WTC11 (cell line): ENCODE measurements around the gene DENND5A. TPM values are rescaled to one million over a fixed set of nuclear protein-coding genes. Genes with fewer than 3 reads are reported as not detected.

ENCODE experiments used
- ATAC-seq: fragments of 200-7000 bp; cut with Tn5 transposase; 2 replicates; pipeline ENCODE4 v1.10.0; 2021; ENCODE audit warnings: mild to moderate bottlenecking, moderate library complexity
- CTCF ChIA-PET: fragments of 300-600 bp; sonication (Branson Sonifier 250); formaldehyde crosslinking; loops from one replicate; lab custom pipeline; 2021; ENCODE audit warnings: antibody characterized with exemption; lab: Charles Lee
- POLR2A ChIA-PET: fragments of 350-600 bp; sonication (Branson Sonifier 250); formaldehyde crosslinking; loops from one replicate; lab custom pipeline; 2021; ENCODE audit warnings: antibody characterized with exemption; lab: Charles Lee
- DNase-seq: peaks from one replicate; pipeline ENCODE4 v3.0.0; 2021; ENCODE audit warnings: low spot score
- H3K27ac Mint-ChIP-seq: 2 replicates; pipeline ENCODE4 v1.8.0; 2021; ENCODE audit warnings: mixed read lengths
- H3K27me3 Mint-ChIP-seq: 2 replicates; pipeline ENCODE4 v1.8.0; 2021; ENCODE audit warnings: low read depth, mild to moderate bottlenecking, moderate library complexity, mixed read lengths
- H3K36me3 Mint-ChIP-seq: 2 replicates; pipeline ENCODE4 v1.8.0; 2021; ENCODE audit warnings: mixed read lengths
- H3K4me1 Mint-ChIP-seq: 2 replicates; pipeline ENCODE4 v1.8.0; 2022; ENCODE audit warnings: mixed read lengths
- H3K4me3 Mint-ChIP-seq: 2 replicates; pipeline ENCODE4 v1.8.0; 2021; ENCODE audit warnings: mild to moderate bottlenecking, moderate library complexity, mixed read lengths
- H3K9me3 Mint-ChIP-seq: 2 replicates; pipeline ENCODE4 v1.8.0; 2021; ENCODE audit warnings: mixed read lengths
- ATF3 ChIP-seq: sonication (generic); formaldehyde crosslinking; conservative IDR thresholded peaks from 2 replicates; pipeline ENCODE4 v1.8.1; 2022; ENCODE audit warnings: mild to moderate bottlenecking, missing genetic modification reagents
- CREM ChIP-seq: sonication (generic); formaldehyde crosslinking; IDR thresholded peaks from 2 replicates; pipeline ENCODE4 v1.8.1; 2022; ENCODE audit warnings: mild to moderate bottlenecking, missing genetic modification reagents, moderate library complexity
- ERG ChIP-seq: fragments of 250-450 bp; sonication (Bioruptor Pico); IDR thresholded peaks from 2 replicates; pipeline ENCODE4 v1.8.0; 2021; ENCODE audit warnings: mild to moderate bottlenecking
- ETV6 ChIP-seq: sonication (generic); formaldehyde crosslinking; IDR thresholded peaks from 2 replicates; pipeline ENCODE4 v1.8.1; 2022; ENCODE audit warnings: mild to moderate bottlenecking, missing genetic modification reagents
- FOXK1 ChIP-seq: sonication (generic); formaldehyde crosslinking; IDR thresholded peaks from 2 replicates; pipeline ENCODE4 v1.8.0; 2022; ENCODE audit warnings: mild to moderate bottlenecking, moderate library complexity, missing genetic modification reagents
- FOXP4 ChIP-seq: sonication (generic); formaldehyde crosslinking; IDR thresholded peaks from 2 replicates; pipeline ENCODE4 v1.8.0; 2022; ENCODE audit warnings: mild to moderate bottlenecking, missing genetic modification reagents
- IRF2 ChIP-seq: sonication (generic); formaldehyde crosslinking; IDR thresholded peaks from 2 replicates; pipeline ENCODE4 v1.8.0; 2022; ENCODE audit warnings: low read depth, missing genetic modification reagents, borderline replicate concordance
- MAX ChIP-seq: sonication (generic); formaldehyde crosslinking; IDR thresholded peaks from 2 replicates; pipeline ENCODE4 v1.8.0; 2022; ENCODE audit warnings: mild to moderate bottlenecking, missing genetic modification reagents
- NR3C1 ChIP-seq: sonication (generic); formaldehyde crosslinking; conservative IDR thresholded peaks from 2 replicates; pipeline ENCODE4 v1.8.1; 2023; ENCODE audit warnings: low read depth, mild to moderate bottlenecking, missing genetic modification reagents
- PRDM15 ChIP-seq: sonication (generic); formaldehyde crosslinking; IDR thresholded peaks from 2 replicates; pipeline ENCODE4 v1.8.0; 2022; ENCODE audit warnings: missing genetic modification reagents
- ZNF263 ChIP-seq: sonication (generic); formaldehyde crosslinking; IDR thresholded peaks from 2 replicates; pipeline ENCODE4 v1.8.1; 2022; ENCODE audit warnings: low read depth, mild to moderate bottlenecking, moderate library complexity, missing genetic modification reagents
- total RNA-seq: library from RNA; stranded (reverse); gene quantifications from 3 replicates; pipeline ENCODE4 v1.2.3, GENCODE V29; 2021
- TF ChIP-seq, protein P1 (sequence below): sonication (generic); formaldehyde crosslinking; IDR thresholded peaks from 2 replicates; pipeline ENCODE4 v1.8.1; 2022; ENCODE audit warnings: mild to moderate bottlenecking, moderate library complexity, missing genetic modification reagents
- TF ChIP-seq, protein P2 (sequence below): fragments of 250-450 bp; sonication (Bioruptor Pico); conservative IDR thresholded peaks from 2 replicates; pipeline ENCODE4 v1.9.0; 2021; ENCODE audit warnings: mild to moderate bottlenecking
- TF ChIP-seq, protein P3 (sequence below): fragments of 250-450 bp; sonication (Bioruptor Pico); IDR thresholded peaks from 2 replicates; pipeline ENCODE4 v1.9.0; 2021; ENCODE audit warnings: moderate library complexity, mild to moderate bottlenecking, inconsistent platforms, borderline replicate concordance
- TF ChIP-seq, protein P4 (sequence below): fragments of 250-450 bp; sonication (Bioruptor Pico); IDR thresholded peaks from 2 replicates; pipeline ENCODE4 v1.9.0; 2021; ENCODE audit warnings: mild to moderate bottlenecking

The DENND5A gene
- total RNA-seq, 1 experiment from 2014 or later: 69.3 TPM

GRCh38 chr11:9285850-9286587, 20.9 kb upstream of the DENND5A start:
- no peak overlapping the region for H3K4me3 Mint-ChIP-seq
- peaks cover 24% of the 10 kb centered on the region for H3K36me3 Mint-ChIP-seq
- H3K9me3 Mint-ChIP-seq: no peaks in the 10 kb centered on the region
- no peak overlapping the region for H3K27ac Mint-ChIP-seq
- ChIA-PET POLR2A (no interaction called here), CTCF (no interaction called here)
- ATAC-seq: no peak
- TF ChIP-seq, protein P1, sequence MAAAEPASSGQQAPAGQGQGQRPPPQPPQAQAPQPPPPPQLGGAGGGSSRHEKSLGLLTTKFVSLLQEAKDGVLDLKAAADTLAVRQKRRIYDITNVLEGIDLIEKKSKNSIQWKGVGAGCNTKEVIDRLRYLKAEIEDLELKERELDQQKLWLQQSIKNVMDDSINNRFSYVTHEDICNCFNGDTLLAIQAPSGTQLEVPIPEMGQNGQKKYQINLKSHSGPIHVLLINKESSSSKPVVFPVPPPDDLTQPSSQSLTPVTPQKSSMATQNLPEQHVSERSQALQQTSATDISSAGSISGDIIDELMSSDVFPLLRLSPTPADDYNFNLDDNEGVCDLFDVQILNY (CRISPR knock-in tag): no peak
- TF ChIP-seq ERG: no peak
- no peak for TF ChIP-seq PRDM15 (CRISPR knock-in tag)
- no peak for TF ChIP-seq ATF3 (CRISPR knock-in tag)
- TF ChIP-seq FOXP4 (CRISPR knock-in tag): no peak
- TF ChIP-seq, protein P2, sequence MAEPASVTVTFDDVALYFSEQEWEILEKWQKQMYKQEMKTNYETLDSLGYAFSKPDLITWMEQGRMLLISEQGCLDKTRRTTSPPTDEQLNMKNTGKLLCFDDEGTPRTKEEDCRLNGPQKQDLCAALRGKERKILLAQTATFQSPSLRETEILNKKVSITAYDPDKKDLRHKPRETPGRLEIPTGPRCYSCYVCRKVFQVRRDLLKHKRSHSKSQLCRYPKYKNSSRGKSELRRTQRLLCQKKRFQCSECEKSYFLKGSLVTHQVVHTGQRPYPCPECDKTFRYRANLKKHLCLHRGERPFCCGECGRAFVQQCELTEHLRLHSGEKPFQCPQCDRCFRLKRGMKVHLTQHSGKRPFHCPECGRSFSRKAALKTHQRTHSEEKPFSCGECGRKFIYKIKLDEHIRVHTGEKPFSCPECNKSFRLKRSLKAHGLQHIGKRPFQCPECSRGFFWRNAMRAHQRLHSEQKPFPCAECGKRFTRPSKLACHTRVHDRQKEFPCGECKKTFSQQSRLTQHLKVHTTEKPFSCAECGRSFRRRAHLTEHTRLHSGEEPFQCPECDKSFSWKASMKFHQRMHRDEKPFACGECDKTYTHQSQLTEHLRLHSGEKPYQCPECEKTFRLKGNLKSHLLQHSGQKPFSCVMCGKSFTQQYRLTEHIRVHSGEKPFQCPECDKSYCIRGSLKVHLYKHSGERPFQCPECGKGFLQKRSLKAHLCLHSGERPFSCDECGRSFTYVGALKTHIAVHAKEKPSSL: no peak
- no peak for TF ChIP-seq MAX
- TF ChIP-seq, protein P3, sequence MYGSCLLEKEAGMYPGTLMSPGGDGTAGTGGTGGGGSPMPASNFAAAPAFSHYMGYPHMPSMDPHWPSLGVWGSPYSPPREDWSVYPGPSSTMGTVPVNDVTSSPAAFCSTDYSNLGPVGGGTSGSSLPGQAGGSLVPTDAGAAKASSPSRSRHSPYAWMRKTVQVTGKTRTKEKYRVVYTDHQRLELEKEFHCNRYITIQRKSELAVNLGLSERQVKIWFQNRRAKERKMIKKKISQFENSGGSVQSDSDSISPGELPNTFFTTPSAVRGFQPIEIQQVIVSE (CRISPR knock-in tag): no peak
- no peak for TF ChIP-seq IRF2 (CRISPR knock-in tag)
- TF ChIP-seq, protein P4, sequence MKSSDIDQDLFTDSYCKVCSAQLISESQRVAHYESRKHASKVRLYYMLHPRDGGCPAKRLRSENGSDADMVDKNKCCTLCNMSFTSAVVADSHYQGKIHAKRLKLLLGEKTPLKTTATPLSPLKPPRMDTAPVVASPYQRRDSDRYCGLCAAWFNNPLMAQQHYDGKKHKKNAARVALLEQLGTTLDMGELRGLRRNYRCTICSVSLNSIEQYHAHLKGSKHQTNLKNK (CRISPR knock-in tag): no peak
- no peak for TF ChIP-seq ZNF263
- TF ChIP-seq ETV6 (CRISPR knock-in tag): no peak
- TF ChIP-seq FOXK1 (CRISPR knock-in tag): no peak
- TF ChIP-seq NR3C1 (CRISPR knock-in tag): no peak
- TF ChIP-seq CREM: no peak
- no peak for DNase-seq
- H3K27me3 Mint-ChIP-seq: no peaks in the 10 kb centered on the region
- H3K4me1 Mint-ChIP-seq: no peaks in the 10 kb centered on the region
